C4-2B (cell line): ENCODE data around the gene HDAC5.

Experiments used
- H3K27ac ChIP-seq: fragments of 450-650 bp; 2 replicates; pipeline ENCODE4 v1.5.1; 2017
- CTCF ChIP-seq: fragments of 450-650 bp; conservative IDR thresholded peaks from 2 replicates; pipeline ENCODE4 v1.5.1; 2017; ENCODE audit warnings: mild to moderate bottlenecking
- ZFX ChIP-seq: fragments of 450-650 bp; IDR thresholded peaks from 2 replicates; pipeline ENCODE4 v1.6.1; 2017

HDAC5 gene

GRCh38 chr17:44119798-44120197 lies 3.6 kb downstream of the HDAC5 start:
- no peak overlapping the region for H3K27ac ChIP-seq
- no peak for TF ChIP-seq ZFX

GRCh38 chr17:44119062-44119461 lies 4.4 kb downstream of the HDAC5 start:
- H3K27ac ChIP-seq, result no peak overlapping the region
- no peak for TF ChIP-seq CTCF
- no peak for TF ChIP-seq ZFX

- TF ChIP-seq ZFX (no peak), CTCF (no peak)
Measured at GRCh38 chr17:44118427-44119050, 4.9 kb downstream of the HDAC5 start.

GRCh38 chr17:44117351-44117750 lies 6.1 kb downstream of the HDAC5 start:
- H3K27ac ChIP-seq, result no peak overlapping the region
- no peak for TF ChIP-seq CTCF
- TF ChIP-seq ZFX, result no peak

More at GRCh38 chr17:44118427-44119050, 4.9 kb downstream of the HDAC5 start:
- H3K27ac ChIP-seq, result no peak overlapping the region

GRCh38 chr17:44115585-44116415 lies 7.6 kb downstream of the HDAC5 start:
- H3K27ac ChIP-seq, result no peak overlapping the region
- TF ChIP-seq ZFX (no peak), CTCF (no peak; the same call in none of the 2 replicates)

- H3K27ac ChIP-seq, result no peak overlapping the region
- TF ChIP-seq CTCF, result no peak
- no peak for TF ChIP-seq ZFX
Measured at GRCh38 chr17:44113868-44114840, 9.3 kb downstream of the HDAC5 start.

GRCh38 chr17:44113382-44113781 lies 10.1 kb downstream of the HDAC5 start:
- TF ChIP-seq CTCF (no peak), ZFX (no peak)
- H3K27ac ChIP-seq, result no peak overlapping the region
